Lower leg skin (tissue), 4 donors: ENCODE data around the gene SPSB1. TPM values are rescaled to one million over a fixed set of nuclear protein-coding genes. Genes with fewer than 3 reads are reported as not detected.
"Not testable (repeated sequence)": the region's sequence is repeated elsewhere in the genome, so short reads cannot be mapped to it uniquely, and the experiment has no call there.

Experiments used
- DNase-seq, 2 donors: peaks; one replicate each; pipeline ENCODE4 v3.0.0-alpha.2; 2019; ENCODE audit warnings: low spot score in 2 of 2
- H3K4me3 ChIP-seq: fragments of 200-600 bp; sonication (generic); 2 replicates; pipeline ENCODE4 v1.5.1; 2017; ENCODE audit warnings: mild to moderate bottlenecking, low read depth; ENCODE audit not compliant: poor library complexity, severe bottlenecking
- CTCF ChIP-seq, 3 donors: fragments of 450-650 bp; IDR thresholded peaks; one replicate each; pipeline ENCODE4 v1.5.1; 2016; ENCODE audit warnings: antibody characterized with exemption in 3 of 3, mild to moderate bottlenecking in 3 of 3, moderate library complexity in 2 of 3
- POLR2A ChIP-seq, 2 donors: fragments of 450-650 bp; IDR thresholded peaks; one replicate each; pipeline ENCODE4 v1.6.1; 2016 to 2017; ENCODE audit warnings: antibody characterized with exemption in 2 of 2, mild to moderate bottlenecking in 1 of 2, moderate library complexity in 1 of 2
- WGBS, 2 donors: methylation state at CpG; one replicate each; pipeline ENCODE4 v1.1.5; 2018; 5-methylcytosine and 5-hydroxymethylcytosine counted together
- intact Hi-C: fragments of 100-400 bp; cut with DNase I; formaldehyde crosslinking; loops from one replicate; pipeline ENCODE4 v1.15.0; 2023; ENCODE audit warnings: low total_unique reads
- total RNA-seq, 4 donors: library from RNA; depleted of rRNA; stranded (reverse); fragments of >200 nt; gene quantifications; one replicate each; pipeline ENCODE4 v1.1.0, GENCODE V29; 2016

Gene SPSB1
- total RNA-seq, 4 donors from 2014 or later = 25.3 to 75.5 (median 45.3) TPM

GRCh38 chr1:9294910-9295636, 2.4 kb downstream of the SPSB1 start:
- DNase-seq = no peak
- intact Hi-C loops = no loop called here

GRCh38 chr1:9295884-9296283, 3.2 kb downstream of the SPSB1 start:
- intact Hi-C loops = no loop called here
- WGBS, 2 donors = 70 to 80% methylated on average over 9 of the region's 9 CpGs
- no peak for TF ChIP-seq CTCF (IDR thresholded peaks at IDR 0.05)
- no peak for TF ChIP-seq POLR2A (IDR thresholded peaks at IDR 0.05)
- no peak for DNase-seq
- H3K4me3 ChIP-seq = no peak overlapping the region

More at GRCh38 chr1:9294910-9295636, 2.4 kb downstream of the SPSB1 start:
- H3K4me3 ChIP-seq = peak overlapping the region; percentile 71
- TF ChIP-seq POLR2A (IDR thresholded peaks at IDR 0.05) = no peak
- no peak for TF ChIP-seq CTCF (IDR thresholded peaks at IDR 0.05)
- 24 to 30% methylated on average over 10 of the region's 10 CpGs for whole genome bisulfite sequencing, 2 donors

- intact Hi-C loops = no loop called here
- no peak overlapping the region for H3K4me3 ChIP-seq
- TF ChIP-seq POLR2A (IDR thresholded peaks at IDR 0.05) = no peak
- TF ChIP-seq CTCF (IDR thresholded peaks at IDR 0.05) = no peak
- WGBS, 2 donors = 76 to 80% methylated on average over 6 of the region's 6 CpGs
- DNase-seq = peak in 1 of 2 donors; percentile 72
These were observed 4.2 kb downstream of the SPSB1 start for GRCh38 chr1:9296850-9297249.

- TF ChIP-seq CTCF (IDR thresholded peaks at IDR 0.05) (no peak), POLR2A (IDR thresholded peaks at IDR 0.05) (no peak)
- WGBS, 2 donors = 82 to 92% methylated on average over 9 of the region's 9 CpGs
- intact Hi-C loops = no loop called here
- no peak for DNase-seq
- no peak overlapping the region for H3K4me3 ChIP-seq
These were observed 5.1 kb downstream of the SPSB1 start for GRCh38 chr1:9297831-9298230.

GRCh38 chr1:9298282-9298681, 5.6 kb downstream of the SPSB1 start:
- TF ChIP-seq POLR2A (IDR thresholded peaks at IDR 0.05) (no peak), CTCF (IDR thresholded peaks at IDR 0.05) (no peak)
- WGBS, 2 donors = 45 to 80% methylated on average over 3 of the region's 3 CpGs
- no peak overlapping the region for H3K4me3 ChIP-seq
- intact Hi-C loops = no loop called here
- DNase-seq = no peak

GRCh38 chr1:9299571-9300541, 7.2 kb downstream of the SPSB1 start:
- H3K4me3 ChIP-seq, intact Hi-C loops, DNase-seq: not testable (repeated sequence)
- 71 to 75% methylated on average over 15 to 16 of the region's 16 CpGs for WGBS, 2 donors
